ENCODE data around the gene DTNBP1.
"Not testable (repeated sequence)": the region's sequence is repeated elsewhere in the genome, so short reads cannot be mapped to it uniquely, and the experiment has no call there.

DTNBP1 gene

GRCh38 chr6:15668918-15669317 lies 6.1 kb upstream of the DTNBP1 start:
- DNase-seq (ENCODE audit: low read depth in 3 of 3, low spot score in 1 of 3): no peak

GRCh38 chr6:15666896-15667295 lies 4.1 kb upstream of the DTNBP1 start:
- DNase-seq (ENCODE audit: low read depth in 3 of 3, low spot score in 1 of 3): not testable (repeated sequence)

DNA sequence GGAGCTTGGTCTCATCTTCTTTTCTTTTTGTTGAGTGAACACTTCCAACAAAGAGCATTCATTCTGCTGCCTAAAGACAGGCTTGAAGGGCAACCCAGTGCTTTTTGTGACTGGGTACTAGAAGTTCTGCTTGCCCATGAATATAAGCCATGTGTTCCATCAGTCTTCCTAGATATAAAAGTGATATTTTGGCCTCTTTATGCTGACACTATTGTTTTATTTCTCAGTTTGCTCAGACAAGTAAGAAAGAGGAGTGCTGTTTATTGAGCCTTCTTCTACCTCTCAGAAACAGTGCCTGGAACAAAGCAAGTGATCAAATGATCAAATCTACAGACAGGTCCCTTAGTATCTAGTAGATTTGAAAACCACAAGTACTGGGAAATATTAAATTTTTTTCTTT lies 2.4 kb upstream of the DTNBP1 start:
- no peak for DNase-seq (ENCODE audit: low read depth in 3 of 3, low spot score in 1 of 3)

DNA sequence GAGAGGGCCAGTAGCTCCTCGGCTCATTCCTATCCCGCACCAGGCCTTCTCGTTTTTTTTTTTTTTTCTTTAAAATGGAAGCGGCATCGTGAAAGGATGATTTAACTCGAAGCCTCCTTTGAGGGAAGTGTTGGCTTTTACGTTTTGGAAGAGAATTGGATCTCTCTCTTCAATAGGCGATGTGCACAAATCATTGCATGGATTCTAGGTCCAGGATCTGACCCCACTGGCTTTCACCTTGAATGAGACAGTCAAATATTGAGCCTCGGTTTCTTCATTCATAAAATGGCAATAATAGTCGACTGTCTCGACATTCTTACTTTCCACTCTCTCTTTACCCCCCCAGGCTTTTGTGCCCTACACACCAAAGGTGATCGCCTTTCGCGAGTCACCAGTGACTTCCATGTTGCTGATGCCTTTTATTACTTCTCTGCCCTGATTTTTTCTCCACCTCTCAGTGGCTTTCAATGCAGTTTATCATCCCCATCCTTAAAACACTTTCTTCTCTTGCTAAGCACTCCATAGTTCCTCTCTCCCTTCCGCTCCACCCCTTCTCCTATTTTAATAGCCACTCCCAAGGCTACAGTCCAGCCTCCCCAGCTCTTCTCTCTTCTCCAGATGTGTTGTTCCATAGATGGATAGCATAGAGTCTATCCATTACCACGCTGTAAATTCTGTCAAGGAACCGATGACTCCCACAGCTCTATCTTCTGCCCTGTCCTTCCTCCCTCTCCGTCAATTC lies 473 bp upstream of the DTNBP1 start:
- no peak for DNase-seq (ENCODE audit: low read depth in 3 of 3, low spot score in 1 of 3)

DNA sequence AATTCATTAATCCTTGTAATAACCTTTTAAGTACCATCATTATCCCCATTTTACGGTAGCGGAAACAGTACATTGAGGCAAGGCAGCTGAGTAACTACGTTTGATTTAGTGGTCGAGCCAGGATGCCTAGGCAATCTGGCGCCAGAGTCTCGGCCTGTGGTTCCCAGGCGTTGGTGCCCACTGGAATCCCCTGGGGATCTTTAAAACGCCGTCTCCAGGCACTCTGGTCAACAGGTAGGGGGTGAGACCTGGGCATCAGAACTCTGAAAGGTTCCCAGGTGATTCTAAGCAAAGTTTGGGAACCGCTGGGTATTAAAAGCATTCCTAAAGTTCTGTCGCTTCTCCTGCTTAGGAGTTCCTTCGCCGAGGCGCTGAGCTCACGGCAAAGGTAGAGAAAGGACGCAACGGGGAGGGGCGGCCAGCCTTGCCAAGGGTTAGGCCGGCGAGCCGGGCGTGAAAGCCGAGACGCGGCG lies 939 bp downstream of the DTNBP1 start:
- DNase-seq (ENCODE audit: low read depth in 3 of 3, low spot score in 1 of 3): no peak

DNA sequence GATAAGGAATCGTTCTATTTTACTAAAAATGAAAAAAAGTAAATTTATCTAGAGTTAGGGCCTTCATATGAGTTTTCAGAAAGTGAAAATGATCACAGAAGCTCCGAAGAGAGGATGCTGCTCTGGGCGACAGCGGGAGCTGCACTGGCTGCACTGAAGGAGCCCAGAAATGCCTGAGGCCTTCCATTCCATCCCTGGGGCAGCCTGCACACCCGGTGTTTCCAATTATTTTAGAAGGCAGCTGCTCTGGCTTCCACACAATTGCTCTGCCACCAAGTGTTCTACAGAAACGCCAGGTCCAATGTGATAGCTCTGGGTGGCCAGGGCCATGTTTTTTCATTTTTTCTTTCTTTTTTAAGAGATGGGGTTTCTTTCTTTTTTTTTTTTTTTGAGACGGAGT lies 3.6 kb downstream of the DTNBP1 start:
- no peak for DNase-seq (ENCODE audit: low read depth in 3 of 3, low spot score in 1 of 3)

DNA sequence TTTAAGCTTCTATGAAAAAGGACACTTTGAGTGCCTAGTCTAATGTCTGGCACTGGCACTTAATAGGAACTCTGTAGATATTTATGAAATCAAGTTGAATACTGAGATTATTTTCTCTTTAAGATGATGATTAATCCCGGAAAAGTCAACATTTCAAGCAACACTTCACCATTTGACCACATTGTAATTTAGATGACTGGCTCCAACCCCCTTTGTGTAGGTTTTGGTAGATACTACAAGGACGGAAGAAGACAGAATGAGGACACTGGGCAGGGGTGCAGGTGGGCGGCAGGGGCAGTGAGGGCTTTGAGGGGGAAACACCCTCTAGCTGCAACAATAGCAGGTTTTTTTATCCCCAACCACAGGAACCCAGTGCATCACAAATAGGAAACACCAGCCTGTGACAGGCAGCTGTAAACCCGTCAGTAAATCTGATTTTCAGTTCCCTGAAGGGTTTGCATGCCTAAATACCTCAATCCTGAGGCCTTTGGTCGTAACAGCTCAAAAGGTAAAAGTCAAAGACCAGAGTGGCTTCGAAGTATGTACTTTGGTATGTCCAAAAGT lies 4.6 kb downstream of the DTNBP1 start:
- DNase-seq (ENCODE audit: low read depth in 3 of 3, low spot score in 1 of 3): no peak

DNA sequence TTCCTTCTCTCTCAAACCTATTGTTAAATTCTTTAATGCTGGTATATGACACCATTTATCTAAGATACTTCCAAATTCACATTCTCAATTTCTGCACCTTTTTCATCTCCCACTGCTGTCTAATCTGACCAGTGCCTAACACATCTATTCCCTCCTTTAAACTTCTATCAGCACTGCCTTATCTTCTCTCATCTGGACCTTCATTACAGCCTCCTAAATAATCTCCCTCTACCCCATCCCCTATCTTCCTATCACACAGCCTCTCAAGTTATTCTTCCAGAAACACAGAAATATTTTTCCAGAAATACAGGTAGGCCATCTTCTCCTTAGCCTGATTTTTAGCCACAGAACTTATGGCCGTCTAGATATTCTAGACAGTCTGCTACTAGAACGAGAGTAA lies 5.5 kb downstream of the DTNBP1 start:
- no peak for DNase-seq (ENCODE audit: low read depth in 3 of 3, low spot score in 1 of 3)

DNA sequence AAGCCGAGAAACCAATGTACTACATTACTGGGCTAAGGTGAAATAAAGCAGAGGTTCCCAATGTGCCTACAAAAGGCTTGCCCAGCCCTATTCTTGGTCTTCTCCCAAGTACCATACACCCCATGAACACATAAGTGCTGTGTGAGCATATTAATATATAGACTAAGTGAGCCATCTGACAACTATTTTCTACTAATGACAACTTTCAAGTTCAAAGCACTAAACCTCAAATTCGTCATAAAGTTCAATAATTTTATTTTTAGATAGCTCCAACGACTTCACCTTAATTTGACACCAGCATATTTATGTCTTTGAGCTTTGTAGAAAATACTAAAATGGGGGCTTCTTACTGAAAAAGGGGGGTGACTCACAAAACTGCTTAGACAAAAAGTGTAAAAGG lies 6.7 kb downstream of the DTNBP1 start:
- DNase-seq (ENCODE audit: low read depth in 3 of 3, low spot score in 1 of 3): no peak

DNA sequence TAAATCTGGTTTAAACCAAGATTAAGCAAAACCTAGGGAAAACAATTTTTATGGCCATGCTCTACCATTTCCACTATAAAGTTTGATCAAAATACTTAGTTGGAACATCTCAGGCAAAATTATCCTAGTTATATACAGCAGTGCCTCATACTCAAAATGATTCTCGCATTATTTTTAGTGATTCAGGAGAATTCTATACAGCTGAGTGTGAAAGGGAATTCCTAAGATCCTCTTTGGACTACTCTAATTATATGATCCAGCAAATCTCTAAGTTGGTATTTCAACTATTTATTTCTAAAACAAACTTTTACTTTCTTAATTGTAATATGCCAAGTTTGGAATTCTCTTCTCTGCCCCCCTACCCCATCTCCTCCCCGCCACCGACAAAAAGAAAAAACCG lies 8.6 kb downstream of the DTNBP1 start:
- no peak for DNase-seq (ENCODE audit: low read depth in 3 of 3, low spot score in 1 of 3)

GRCh38 chr6:15653581-15653980 lies 9.2 kb downstream of the DTNBP1 start:
- no peak for DNase-seq (ENCODE audit: low read depth in 3 of 3, low spot score in 1 of 3)

- not testable (repeated sequence) for DNase-seq (ENCODE audit: low read depth in 3 of 3, low spot score in 1 of 3)
Measured at GRCh38 chr6:15650004-15650559, 12.7 kb downstream of the DTNBP1 start.

- no peak for DNase-seq (ENCODE audit: low read depth in 3 of 3, low spot score in 1 of 3)
Measured at GRCh38 chr6:15644904-15645303, 17.9 kb downstream of the DTNBP1 start.

GRCh38 chr6:15643542-15643941 lies 19.3 kb downstream of the DTNBP1 start:
- no peak for DNase-seq (ENCODE audit: low read depth in 3 of 3, low spot score in 1 of 3)

DNA sequence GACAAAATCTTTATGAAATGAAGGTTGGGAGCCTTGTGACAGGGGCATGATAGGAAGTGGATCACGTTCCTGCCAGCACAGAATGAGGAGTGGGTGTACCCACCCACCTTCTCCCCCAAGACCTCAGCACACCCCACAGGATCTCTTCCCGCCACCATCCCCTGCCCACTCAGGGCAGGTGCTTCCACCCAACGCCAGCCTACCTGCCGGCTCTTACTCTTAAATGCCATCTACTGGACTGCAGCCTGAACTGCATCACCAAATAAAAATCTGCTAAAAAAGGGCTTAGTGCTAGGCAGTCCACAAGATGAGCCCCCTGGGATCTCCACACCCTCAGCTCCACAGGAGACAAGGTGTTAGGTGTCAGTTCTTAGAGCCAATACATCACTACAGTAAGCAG lies 20.6 kb downstream of the DTNBP1 start:
- DNase-seq (ENCODE audit: low read depth in 3 of 3, low spot score in 1 of 3): no peak

- no peak for DNase-seq (ENCODE audit: low read depth in 3 of 3, low spot score in 1 of 3)
Measured at GRCh38 chr6:15638373-15638772, 24.5 kb downstream of the DTNBP1 start.

DNA sequence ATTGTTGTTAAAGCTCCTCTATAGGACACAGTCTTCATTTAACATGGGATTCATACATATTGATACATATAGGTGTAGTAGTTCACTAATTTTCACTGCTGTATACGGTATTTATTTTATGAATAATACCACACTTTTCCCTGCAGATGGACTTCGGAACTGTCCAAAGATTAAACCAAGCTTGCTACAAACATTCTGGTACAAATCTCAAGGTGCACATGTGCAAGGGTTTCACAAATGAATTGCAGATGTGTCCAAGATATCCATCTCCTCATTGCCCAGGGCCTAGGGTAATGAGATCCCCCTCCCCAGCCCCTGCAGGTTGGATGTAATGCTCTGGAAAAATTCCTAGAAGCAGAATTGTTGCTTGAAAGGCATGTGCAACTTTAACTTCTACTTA lies 31.4 kb downstream of the DTNBP1 start:
- DNase-seq (ENCODE audit: low read depth in 3 of 3, low spot score in 1 of 3): no peak

DNA sequence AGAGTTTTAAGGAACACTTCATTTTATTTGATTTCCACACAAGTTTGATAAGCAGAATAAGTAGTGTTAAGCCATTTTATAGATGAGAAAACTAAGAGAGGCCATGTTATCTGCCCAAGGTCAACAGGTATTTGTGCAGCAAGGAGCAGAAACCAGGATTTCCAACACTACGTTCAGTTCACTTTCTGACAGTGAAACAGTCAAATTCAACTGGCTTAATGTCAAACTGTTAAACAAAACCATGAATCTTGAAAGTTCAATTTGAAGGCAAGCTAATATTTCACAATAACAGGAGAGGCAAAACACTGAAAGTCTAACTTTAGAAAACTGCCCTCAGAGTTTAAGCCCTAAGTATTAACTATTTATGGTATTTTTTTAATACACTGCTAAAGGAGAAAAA lies 32.6 kb downstream of the DTNBP1 start:
- no peak for DNase-seq (ENCODE audit: low read depth in 3 of 3, low spot score in 1 of 3)

GRCh38 chr6:15629487-15629886 lies 33.3 kb downstream of the DTNBP1 start:
- no peak for DNase-seq (ENCODE audit: low read depth in 3 of 3, low spot score in 1 of 3)

GRCh38 chr6:15628499-15629131 lies 34.2 kb downstream of the DTNBP1 start:
- DNase-seq (ENCODE audit: low read depth in 3 of 3, low spot score in 1 of 3): no peak

DNA sequence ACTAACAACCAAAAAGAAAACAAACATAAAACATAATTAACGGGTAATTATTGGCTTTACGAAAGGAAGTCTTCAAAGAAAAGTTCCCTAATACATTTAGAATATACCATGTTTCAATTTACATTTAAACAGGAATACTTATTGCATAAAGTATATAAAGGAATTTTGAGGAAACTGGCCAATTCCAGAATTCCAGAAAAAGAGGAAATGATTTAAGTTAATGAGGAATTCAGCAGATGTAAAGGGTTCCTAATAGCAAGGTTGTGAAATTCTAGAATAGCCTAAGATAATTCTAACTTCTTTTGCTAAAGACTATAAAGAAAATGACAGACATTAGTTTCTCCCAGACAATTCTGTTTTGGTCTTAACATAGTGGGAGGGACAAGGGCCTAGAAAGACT lies 35.0 kb downstream of the DTNBP1 start:
- DNase-seq (ENCODE audit: low read depth in 3 of 3, low spot score in 1 of 3): no peak
